Esophagus squamous epithelium (tissue), 4 donors: ENCODE results near the gene SGPP1.

ENCODE experiments used
- POLR2A ChIP-seq, 4 donors: fragments of 450-650 bp; IDR thresholded peaks; one replicate each; pipeline ENCODE4 v1.6.1; 2017; ENCODE audit warnings: antibody characterized with exemption in 4 of 4, mild to moderate bottlenecking in 4 of 4, moderate library complexity in 3 of 4
- TF ChIP-seq, protein P1 (sequence below), 6 experiments: fragments of 450-650 bp in 4 of 6; fragments of 200-600 bp in 2 of 6; sonication (generic) in 2 of 6; IDR thresholded peaks; one replicate each; pipeline ENCODE4 v1.5.1; 2016 to 2019; ENCODE audit warnings: antibody characterized with exemption in 6 of 6, mild to moderate bottlenecking in 4 of 6, moderate library complexity in 4 of 6

- TF ChIP-seq, protein P1, sequence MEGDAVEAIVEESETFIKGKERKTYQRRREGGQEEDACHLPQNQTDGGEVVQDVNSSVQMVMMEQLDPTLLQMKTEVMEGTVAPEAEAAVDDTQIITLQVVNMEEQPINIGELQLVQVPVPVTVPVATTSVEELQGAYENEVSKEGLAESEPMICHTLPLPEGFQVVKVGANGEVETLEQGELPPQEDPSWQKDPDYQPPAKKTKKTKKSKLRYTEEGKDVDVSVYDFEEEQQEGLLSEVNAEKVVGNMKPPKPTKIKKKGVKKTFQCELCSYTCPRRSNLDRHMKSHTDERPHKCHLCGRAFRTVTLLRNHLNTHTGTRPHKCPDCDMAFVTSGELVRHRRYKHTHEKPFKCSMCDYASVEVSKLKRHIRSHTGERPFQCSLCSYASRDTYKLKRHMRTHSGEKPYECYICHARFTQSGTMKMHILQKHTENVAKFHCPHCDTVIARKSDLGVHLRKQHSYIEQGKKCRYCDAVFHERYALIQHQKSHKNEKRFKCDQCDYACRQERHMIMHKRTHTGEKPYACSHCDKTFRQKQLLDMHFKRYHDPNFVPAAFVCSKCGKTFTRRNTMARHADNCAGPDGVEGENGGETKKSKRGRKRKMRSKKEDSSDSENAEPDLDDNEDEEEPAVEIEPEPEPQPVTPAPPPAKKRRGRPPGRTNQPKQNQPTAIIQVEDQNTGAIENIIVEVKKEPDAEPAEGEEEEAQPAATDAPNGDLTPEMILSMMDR (IDR thresholded peaks at IDR 0.05), result no peak
- no peak for TF ChIP-seq POLR2A (IDR thresholded peaks at IDR 0.05)
Observed at GRCh38 chr14:63666335-63666734, 61.5 kb downstream of the SGPP1 start.
